Parathyroid adenoma (tissue), 2 donors: Measurements from ENCODE around the gene C10orf90.

Experiments
- H2AFZ ChIP-seq: fragments of 300-600 bp; sonication (generic); one replicate; pipeline ENCODE4 v1.7.0; 2017; ENCODE audit warnings: antibody characterized with exemption, mild to moderate bottlenecking
- H3K27ac ChIP-seq: fragments of 300-600 bp; sonication (generic); one replicate; pipeline ENCODE4 v1.7.0; 2017
- H3K27me3 ChIP-seq: fragments of 300-600 bp; sonication (generic); one replicate; pipeline ENCODE4 v1.7.0; 2017; ENCODE audit warnings: low read length; ENCODE audit not compliant: control insufficient read depth, insufficient read depth
- H3K36me3 ChIP-seq: fragments of 300-600 bp; sonication (generic); one replicate; pipeline ENCODE4 v1.7.0; 2017; ENCODE audit warnings: low read length; ENCODE audit not compliant: control insufficient read depth, insufficient read depth
- H3K4me1 ChIP-seq: fragments of 300-600 bp; sonication (generic); one replicate; pipeline ENCODE4 v1.7.0; 2017; ENCODE audit warnings: control low read depth
- H3K4me2 ChIP-seq: fragments of 300-600 bp; sonication (generic); one replicate; pipeline ENCODE4 v1.7.0; 2017; ENCODE audit warnings: low read length
- H3K4me3 ChIP-seq: fragments of 300-600 bp; sonication (generic); one replicate; pipeline ENCODE4 v1.7.0; 2017; ENCODE audit warnings: low read depth, low read length
- H3K79me2 ChIP-seq: fragments of 300-600 bp; sonication (generic); one replicate; pipeline ENCODE4 v1.7.0; 2017; ENCODE audit warnings: control low read depth
- H3K9ac ChIP-seq: fragments of 300-600 bp; sonication (generic); one replicate; pipeline ENCODE4 v1.7.0; 2017; ENCODE audit warnings: mild to moderate bottlenecking
- H3K9me3 ChIP-seq: fragments of 300-600 bp; sonication (generic); one replicate; pipeline ENCODE4 v1.7.0; 2017; ENCODE audit warnings: low read length; ENCODE audit not compliant: control insufficient read depth
- TF ChIP-seq, protein P1 (sequence below): fragments of 300-600 bp; sonication (generic); IDR thresholded peaks from one replicate; pipeline ENCODE4 v1.7.0; 2017; ENCODE audit warnings: antibody characterized with exemption, mild to moderate bottlenecking
- donor health status: primary hyperparathyroidism.

The C10orf90 gene

DNA sequence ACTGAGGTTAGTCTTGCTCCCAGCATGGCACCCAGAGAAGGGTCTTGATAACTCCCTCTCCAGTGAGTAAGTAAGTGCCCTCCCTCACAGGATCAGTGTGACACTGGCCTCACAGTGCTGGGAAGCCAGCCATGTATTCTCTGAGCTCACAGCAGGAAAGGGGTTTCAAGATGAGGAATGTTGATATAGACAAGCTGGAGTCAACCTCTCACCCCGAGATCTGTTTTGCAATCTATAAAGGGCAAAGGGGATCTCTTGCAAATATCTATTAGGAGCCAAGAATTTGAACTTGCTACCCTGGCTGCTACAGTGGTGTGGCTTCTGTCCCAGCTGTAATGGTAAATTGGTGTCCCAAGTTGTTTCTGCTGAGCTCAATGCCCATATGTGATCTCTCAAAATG is 212.0 kb downstream of the C10orf90 start:
- H3K79me2 ChIP-seq = no peaks in the 10 kb centered on the region
- no peaks in the 10 kb centered on the region for H3K9me3 ChIP-seq
- no peak overlapping the region for H2AFZ ChIP-seq
- H3K4me1 ChIP-seq = no peaks in the 10 kb centered on the region
- TF ChIP-seq, protein P1, sequence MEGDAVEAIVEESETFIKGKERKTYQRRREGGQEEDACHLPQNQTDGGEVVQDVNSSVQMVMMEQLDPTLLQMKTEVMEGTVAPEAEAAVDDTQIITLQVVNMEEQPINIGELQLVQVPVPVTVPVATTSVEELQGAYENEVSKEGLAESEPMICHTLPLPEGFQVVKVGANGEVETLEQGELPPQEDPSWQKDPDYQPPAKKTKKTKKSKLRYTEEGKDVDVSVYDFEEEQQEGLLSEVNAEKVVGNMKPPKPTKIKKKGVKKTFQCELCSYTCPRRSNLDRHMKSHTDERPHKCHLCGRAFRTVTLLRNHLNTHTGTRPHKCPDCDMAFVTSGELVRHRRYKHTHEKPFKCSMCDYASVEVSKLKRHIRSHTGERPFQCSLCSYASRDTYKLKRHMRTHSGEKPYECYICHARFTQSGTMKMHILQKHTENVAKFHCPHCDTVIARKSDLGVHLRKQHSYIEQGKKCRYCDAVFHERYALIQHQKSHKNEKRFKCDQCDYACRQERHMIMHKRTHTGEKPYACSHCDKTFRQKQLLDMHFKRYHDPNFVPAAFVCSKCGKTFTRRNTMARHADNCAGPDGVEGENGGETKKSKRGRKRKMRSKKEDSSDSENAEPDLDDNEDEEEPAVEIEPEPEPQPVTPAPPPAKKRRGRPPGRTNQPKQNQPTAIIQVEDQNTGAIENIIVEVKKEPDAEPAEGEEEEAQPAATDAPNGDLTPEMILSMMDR = no peak
- H3K4me2 ChIP-seq = no peak overlapping the region
- no peaks in the 10 kb centered on the region for H3K27me3 ChIP-seq
- no peak overlapping the region for H3K27ac ChIP-seq
- no peaks in the 10 kb centered on the region for H3K36me3 ChIP-seq
- no peak overlapping the region for H3K4me3 ChIP-seq
- H3K9ac ChIP-seq = no peak overlapping the region

DNA sequence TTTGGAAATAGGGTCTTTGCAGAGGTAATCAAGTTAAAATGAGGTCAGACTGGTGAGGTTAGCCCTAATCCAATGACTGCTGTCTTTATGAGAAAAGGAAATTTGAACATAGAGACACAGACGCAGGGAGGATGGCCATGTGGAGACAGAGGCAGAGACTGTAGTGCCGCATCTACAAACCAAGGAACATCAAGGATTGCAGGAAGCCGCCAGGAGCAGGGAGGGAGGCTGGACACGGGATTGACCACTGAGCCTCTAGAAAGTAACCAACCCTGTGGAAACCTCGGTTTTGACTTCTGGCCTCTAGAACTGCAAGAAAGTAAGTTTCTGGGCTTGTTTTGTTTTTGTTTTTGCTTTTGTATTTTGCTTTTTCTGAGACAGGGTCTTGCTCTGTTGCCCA is 213.9 kb downstream of the C10orf90 start:
- Histone ChIP-seq H3K36me3 (no peaks in the 10 kb centered on the region), H3K4me3 (no peak overlapping the region), H3K4me2 (no peak overlapping the region), H3K9ac (no peak overlapping the region), H3K9me3 (no peaks in the 10 kb centered on the region), H3K27me3 (no peaks in the 10 kb centered on the region), H2AFZ (no peak overlapping the region), H3K4me1 (no peaks in the 10 kb centered on the region), H3K79me2 (no peaks in the 10 kb centered on the region), H3K27ac (no peak overlapping the region)
- TF ChIP-seq, protein P1 = no peak

DNA sequence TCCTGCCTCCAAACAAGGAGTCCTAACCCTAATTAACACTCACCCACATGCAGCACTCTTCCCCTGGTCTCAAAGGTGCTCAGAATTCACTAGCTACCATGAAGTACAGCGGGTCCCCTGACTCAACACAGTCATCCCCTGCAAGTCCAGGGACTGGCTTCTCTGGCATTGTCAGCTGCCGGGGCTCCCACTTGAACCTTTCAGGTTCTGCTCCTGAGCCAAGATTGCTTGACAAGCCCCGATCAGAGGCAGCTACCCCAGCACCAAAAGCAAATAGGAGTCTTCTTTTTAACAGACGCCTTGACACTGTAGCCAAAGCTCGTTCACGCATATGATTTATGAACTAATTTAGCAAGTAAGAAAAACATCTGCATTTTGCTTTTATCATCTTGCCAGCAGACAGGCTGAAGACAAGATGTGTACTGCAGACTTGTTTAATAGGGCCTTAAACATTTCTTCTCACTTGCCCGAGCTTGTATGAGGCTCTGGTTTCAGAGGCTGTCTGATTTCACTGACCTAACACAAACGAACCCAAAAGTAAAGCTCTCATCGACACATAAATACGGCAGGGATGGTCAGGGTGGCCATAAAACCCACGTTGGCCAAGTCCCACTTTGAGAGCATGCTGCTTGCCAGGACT is 214.6 kb downstream of the C10orf90 start:
- no peaks in the 10 kb centered on the region for H3K4me1 ChIP-seq
- H3K4me3 ChIP-seq = no peak overlapping the region
- H2AFZ ChIP-seq = no peak overlapping the region
- no peaks in the 10 kb centered on the region for H3K36me3 ChIP-seq
- no peaks in the 10 kb centered on the region for H3K79me2 ChIP-seq
- no peak overlapping the region for H3K27ac ChIP-seq
- no peak overlapping the region for H3K9ac ChIP-seq
- H3K27me3 ChIP-seq = no peaks in the 10 kb centered on the region
- H3K9me3 ChIP-seq = no peaks in the 10 kb centered on the region
- no peak overlapping the region for H3K4me2 ChIP-seq
- TF ChIP-seq, protein P1 = no peak

DNA sequence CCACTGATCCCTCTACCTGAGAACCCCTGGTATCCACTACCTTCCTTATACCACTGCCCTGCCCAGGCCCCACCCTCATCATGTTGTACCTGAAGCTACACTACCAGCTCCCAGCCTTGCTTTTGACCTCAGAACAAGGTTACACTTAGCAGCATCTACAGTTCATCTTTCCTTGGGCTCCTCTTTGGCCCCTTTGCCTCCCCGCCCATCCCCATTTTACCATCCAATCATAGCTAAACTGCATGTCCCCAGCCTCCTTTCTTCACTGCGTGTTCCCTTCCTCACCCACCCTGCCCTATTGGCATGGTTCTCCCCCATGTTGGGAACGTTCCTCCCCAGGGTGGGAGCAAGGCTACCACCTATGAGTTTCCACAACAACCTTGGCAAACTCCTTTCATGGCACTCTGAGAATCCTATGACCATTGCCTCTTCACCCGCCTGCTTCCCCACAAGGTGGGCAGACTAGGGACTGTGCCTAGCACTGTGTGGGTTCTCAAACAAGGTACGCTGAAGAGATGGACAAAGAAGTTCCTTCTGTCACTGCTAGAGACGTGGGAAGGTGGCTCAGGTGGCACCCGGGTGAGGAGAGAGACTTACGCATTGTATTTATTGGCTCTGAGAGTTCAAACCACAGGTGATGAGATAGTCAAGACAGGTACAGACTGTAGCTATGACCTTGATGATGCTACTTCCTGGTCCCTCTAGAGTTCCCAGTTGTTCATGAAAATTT is 215.3 kb downstream of the C10orf90 start:
- Histone ChIP-seq H3K4me1 (no peaks in the 10 kb centered on the region), H3K9me3 (no peaks in the 10 kb centered on the region), H3K4me3 (no peak overlapping the region), H3K4me2 (no peak overlapping the region), H3K9ac (no peak overlapping the region), H3K36me3 (no peaks in the 10 kb centered on the region), H3K79me2 (no peaks in the 10 kb centered on the region), H3K27me3 (no peaks in the 10 kb centered on the region), H3K27ac (no peak overlapping the region), H2AFZ (no peak overlapping the region)
- TF ChIP-seq, protein P1 = no peak
